GM10266 (cell line): Measurements from ENCODE around the gene CBX4.
"Not testable (repeated sequence)": the region's sequence is repeated elsewhere in the genome, so short reads cannot be mapped to it uniquely, and the experiment has no call there.

Experiments
- DNase-seq: peaks from one replicate; pipeline ENCODE4 v3.0.0; 2012; ENCODE audit errors: extremely low spot score
- CTCF ChIP-seq: IDR thresholded peaks from 2 replicates; pipeline ENCODE4 v1.5.1; 2012; ENCODE audit warnings: mild to moderate bottlenecking, low read depth; ENCODE audit not compliant: control insufficient read depth, insufficient read depth; ENCODE audit errors: missing control alignments

Gene CBX4

GRCh38 chr17:79859676-79860615 lies 20.7 kb upstream of the CBX4 start:
- no peak for DNase-seq
- TF ChIP-seq CTCF = no peak

GRCh38 chr17:79857095-79857494 lies 17.9 kb upstream of the CBX4 start:
- no peak for TF ChIP-seq CTCF
- no peak for DNase-seq

- no peak for DNase-seq
- TF ChIP-seq CTCF = no peak
Measured at GRCh38 chr17:79855331-79856124, 16.3 kb upstream of the CBX4 start.

- no peak for DNase-seq
- TF ChIP-seq CTCF = no peak
Measured at GRCh38 chr17:79854080-79855060, 15.1 kb upstream of the CBX4 start.

- DNase-seq = not testable (repeated sequence)
Measured at GRCh38 chr17:79853168-79853567, 13.9 kb upstream of the CBX4 start.

- DNase-seq = no peak
- TF ChIP-seq CTCF = no peak
Measured at GRCh38 chr17:79852748-79853147, 13.5 kb upstream of the CBX4 start.

- DNase-seq = no peak
- TF ChIP-seq CTCF = no peak
Measured at GRCh38 chr17:79851461-79851817, 12.2 kb upstream of the CBX4 start.
